ENCODE measurements around the gene LIMS2.

The LIMS2 gene

DNA sequence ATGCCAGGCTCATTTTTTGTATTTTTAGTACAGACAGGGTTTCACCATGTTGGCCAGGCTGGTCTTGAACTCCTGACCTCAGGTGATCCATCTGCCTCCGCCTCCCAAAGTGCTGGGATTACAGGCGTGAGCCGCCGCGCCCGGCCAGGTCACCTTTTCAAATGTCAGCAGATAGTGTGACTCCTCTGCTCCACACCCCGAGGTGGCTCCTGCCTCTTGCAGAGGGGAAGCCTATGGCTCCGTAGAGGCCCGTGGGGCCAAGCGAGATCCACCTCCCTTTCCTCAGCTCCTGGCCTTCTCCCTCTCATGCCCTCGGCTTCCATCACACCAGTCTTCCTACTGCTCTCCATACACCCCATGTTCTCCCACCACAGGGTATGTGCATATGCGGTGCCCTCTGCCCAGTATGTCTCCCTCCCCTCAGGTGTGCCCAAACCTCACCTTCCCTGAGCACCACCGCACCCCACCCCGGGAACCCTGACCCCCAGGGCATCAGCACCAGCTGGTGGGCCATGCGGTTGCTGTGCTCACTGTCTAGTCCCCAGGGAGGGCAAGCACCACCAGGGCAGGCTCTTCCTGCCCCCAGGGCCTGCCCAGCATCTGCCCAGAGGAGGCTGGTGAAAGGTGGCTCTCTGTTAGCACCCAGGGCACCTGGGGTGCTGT, 18.6 kb downstream of the LIMS2 start:
- DNase-seq = no peak

- no peak for DNase-seq
Observed at GRCh38 chr2:127655209-127656073, 19.9 kb downstream of the LIMS2 start.

DNA sequence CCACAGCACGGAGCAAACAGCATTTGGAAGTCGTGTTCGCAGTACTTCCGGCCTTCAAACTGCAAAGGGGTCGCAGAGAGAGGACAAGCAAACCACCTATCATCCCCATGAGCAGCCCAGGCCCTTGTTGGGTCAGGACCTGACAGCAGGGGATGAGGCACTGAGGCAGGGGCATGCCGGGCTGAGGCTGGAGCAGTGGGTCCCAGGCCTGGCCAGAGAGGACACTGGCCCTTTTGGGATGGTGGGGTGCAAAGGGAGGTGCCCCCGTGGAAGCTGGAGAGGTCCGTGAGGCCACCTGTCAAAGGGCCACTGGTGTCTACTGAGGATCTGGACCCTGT, 20.5 kb downstream of the LIMS2 start:
- DNase-seq = no peak

DNA sequence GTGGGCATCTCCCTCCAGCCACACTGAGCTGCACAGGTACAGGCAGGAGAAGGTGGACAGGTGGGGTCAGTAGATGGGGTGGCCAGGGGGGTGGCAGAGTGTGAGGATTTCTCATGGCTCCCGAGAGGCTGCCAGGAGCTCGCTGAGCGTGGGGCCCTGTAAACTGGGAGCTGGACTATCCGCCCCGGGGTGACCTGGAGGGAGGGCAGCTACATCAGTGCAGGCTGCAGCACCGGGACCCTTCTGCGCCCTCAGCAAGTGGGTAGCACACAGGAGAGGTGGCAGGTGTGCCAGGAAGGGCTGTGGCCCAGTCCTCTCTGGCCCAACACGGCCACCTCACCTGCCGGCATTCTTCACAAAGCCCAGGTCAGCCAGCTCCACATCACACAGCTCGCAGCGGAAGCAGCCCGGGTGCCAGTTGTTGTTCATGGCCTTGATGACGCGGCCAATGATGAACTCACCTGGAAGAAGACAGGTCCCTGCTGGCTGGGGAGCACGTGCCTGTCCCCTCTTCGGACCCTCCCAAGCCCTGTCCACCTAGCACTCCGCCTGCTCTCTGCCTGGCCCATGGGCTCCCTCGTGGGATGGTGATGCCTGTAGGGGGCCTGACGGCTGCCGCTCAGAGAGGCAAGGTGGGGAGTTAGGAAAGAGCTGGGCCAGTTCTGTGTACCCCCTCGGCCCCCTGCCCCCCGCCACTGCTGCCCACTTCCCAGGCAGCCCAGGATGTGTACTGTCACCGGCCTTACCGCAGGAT, 21.1 kb downstream of the LIMS2 start:
- no peak for DNase-seq

GRCh38 chr2:127653421-127654083, 21.8 kb downstream of the LIMS2 start:
- no peak for DNase-seq

DNA sequence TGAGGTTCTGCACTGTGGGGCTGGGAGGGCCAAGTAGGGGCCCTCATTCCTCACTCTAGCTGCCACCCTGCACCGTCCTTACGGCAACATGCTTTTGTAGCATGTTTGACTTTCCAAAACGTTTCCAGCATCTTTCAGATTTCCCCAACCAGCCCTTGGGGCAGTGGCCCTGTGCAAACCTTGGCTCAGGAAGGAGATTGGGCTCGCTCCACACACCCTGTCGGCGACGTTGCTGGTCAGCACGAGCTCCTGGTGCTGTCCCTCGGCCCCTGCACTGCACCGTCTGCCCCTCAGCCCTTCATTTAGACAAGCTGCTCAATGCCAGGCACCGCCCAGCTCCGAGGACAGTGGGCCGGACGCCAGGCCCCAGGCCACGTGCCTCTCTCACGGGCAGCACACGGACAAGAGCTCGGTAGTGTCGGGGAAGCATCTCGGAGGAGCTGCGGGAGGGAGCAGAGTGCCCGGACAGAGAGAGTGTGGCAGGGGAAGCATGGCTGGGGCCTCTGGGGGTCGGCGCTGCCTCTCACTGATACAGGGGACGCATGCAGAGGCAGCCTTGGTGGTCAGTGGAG, 22.5 kb downstream of the LIMS2 start:
- no peak for DNase-seq

DNA sequence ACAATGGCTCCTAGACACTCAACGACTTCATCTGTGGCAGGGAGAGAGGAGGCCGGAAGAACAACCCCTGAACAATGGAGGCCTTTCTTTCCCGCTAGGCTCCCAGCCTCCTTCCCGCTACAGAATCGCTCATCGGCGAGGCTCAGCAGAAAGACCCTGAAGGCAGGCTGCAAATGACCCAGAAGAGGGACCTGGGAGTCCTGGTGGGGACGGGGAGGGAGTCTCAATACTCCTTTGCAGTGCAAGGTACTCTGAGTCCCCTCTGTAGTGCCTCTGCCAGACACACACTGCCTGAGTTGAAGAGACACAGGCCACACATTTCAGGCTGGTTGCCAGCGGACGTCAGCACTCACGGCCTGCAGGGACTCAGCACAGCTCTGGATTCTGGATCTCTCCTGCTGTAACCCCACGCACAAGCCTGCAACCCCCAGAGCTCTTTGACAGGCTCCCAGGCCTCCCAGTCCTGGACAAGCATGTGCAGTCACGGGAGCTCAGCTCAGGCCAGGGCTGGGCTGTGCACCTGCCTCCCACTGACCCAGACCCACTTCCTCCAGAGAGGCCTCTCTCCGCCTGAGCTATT, 23.3 kb downstream of the LIMS2 start:
- no peak for DNase-seq

GRCh38 chr2:127651381-127651809, 23.9 kb downstream of the LIMS2 start:
- no peak for DNase-seq

GRCh38 chr2:127650785-127651380, 24.4 kb downstream of the LIMS2 start:
- DNase-seq = no peak

- DNase-seq = no peak
Observed at GRCh38 chr2:127650041-127650784, 25.1 kb downstream of the LIMS2 start.

DNA sequence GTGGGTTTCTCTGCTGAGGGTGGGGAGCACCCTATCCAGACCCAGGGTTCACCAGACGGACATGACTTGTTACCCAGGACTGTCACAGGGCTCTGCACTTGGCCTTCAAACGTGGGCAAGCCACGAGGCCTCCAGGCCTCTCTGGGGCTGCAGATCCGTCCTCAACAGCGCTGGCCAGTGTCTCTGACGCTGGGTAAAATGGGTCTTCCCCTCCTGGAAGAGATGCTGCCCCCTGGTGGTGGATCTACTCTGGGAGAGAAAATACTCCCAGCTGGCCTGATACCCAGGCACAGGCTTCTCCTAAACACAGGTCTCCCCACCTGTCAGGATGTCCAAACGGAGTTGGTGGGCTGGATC, 25.7 kb downstream of the LIMS2 start:
- peak; percentile 76 for DNase-seq

GRCh38 chr2:127649100-127649611, 26.2 kb downstream of the LIMS2 start:
- peak; percentile 36 for DNase-seq

- DNase-seq = no peak
Observed at GRCh38 chr2:127648321-127648720, 27.0 kb downstream of the LIMS2 start.

DNA sequence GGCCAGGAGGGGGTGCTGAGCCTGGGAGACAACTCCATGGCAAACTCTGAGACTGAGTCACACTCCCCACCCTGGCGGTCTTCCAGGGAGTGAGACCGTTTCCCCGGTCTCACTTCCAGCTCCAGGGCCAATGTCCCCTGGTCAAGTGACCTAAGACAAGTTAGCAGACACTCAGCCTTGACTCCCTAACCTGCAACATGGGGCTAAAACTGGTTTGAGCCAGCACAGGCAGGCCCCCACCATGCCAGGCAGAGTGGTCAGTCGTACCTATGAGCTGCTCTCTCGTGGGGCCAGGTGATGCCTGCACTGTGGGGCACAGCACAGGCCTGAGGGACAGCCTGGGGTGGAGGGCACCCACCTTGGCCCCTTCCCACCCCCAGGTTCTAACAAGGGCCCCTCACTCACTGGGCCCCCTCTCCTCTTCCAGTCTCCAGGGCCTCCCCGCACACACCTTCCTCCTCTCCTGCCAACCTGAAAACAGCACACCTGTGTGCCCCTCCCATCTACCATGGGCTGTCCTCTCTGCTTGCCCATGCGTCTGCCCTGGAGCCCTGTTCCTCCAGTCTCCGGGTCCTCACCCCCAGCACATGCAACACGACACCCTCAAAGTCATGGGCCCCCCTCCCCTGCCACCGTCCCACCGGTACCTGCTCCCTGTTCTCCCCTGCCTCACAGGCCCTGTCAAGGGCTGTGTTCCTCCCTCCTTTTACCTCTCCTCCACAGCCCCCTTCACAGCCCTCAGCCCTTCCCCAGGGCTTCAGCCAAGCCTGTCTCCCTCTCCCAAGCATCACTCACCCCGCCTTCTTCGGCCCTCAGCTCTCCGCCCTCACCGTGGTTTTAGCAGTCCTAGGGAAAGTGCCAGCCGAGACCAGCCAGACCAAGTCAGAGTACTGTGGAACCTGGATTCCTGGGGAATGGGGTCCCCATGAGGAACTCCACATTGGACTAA, 27.8 kb downstream of the LIMS2 start:
- DNase-seq = no peak

GRCh38 chr2:127646487-127647241, 28.7 kb downstream of the LIMS2 start:
- DNase-seq = no peak

- no peak for DNase-seq
Observed at GRCh38 chr2:127645395-127646291, 29.7 kb downstream of the LIMS2 start, which contains the start of gene GPR17. Gene GPR17, plus strand, starts transcription at chr2:127646153. Its CDS starts 4,583 bp downstream, at chr2:127650736.

DNA sequence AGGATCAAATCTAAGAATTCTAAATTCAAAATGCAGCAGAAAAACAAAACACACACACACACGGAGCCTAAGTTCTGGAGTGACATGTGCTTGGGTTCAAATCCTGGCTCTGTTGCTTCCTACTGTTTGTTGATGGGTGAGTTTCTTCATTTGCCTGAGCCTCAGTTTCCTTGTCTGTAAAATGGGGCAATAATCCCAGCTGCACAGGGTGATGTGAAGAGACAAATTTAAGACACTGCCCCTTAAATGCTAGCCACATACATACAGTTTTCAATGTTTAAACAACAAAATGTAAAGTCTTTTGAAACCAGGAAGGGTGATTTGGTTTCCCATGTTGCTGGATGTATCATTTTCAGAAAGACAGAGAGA, 30.3 kb downstream of the LIMS2 start:
- no peak for DNase-seq
